HG02840 (cell line): ENCODE results near the gene LRMDA.

Source experiments
- ATAC-seq: cut with Tn5 transposase; IDR thresholded peaks from one replicate; pipeline ENCODE4 v1.9.1; 2021; ENCODE audit warnings: mild to moderate bottlenecking, moderate library complexity, moderate number of reproducible peaks; ENCODE audit not compliant: unreplicated experiment, low FRiP score

The LRMDA gene

DNA sequence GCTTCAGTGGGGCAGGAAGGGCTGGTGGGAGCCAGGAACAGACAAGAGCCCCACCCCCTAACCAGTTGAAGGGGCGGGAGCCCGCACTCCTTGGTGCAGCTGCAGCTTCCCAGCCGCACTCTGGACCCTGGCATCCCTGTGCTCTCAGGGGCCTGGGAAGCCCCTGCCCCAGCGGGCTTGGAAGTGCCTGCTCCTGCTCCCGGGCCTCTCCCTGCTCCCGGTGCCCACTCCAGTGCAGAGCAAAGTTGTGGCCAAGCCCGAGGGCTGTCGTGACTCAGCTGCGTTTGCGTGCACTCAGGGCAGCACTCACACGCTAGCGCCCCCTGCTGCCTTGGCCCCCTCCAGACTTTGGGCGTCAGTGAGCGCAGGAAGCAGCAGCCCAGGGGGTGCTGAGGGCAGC is 883.8 kb downstream of the LRMDA start:
- ATAC-seq, result no peak

DNA sequence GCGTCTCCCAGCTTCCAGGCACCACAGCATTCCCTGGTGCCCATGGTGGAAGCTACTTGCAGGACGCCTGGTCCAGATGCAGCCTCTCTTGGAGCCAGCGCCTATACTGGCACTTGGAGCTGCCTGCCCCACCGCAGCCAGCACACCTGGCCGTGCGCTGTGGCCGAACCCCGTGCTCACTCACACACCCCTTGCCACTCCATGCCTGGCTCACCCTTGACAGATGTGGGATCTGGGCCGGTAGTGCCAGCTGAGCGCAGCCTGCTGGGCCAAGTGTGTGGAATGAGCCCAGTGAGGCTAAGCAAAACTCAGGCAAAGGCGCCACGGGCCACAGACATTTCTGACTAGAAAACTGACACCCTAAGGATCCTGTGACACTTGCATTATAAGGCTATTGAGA is 884.8 kb downstream of the LRMDA start:
- ATAC-seq, result no peak

- no peak for ATAC-seq
Observed at GRCh38 chr10:76317078-76317477, 885.7 kb downstream of the LRMDA start.

- no peak for ATAC-seq
Observed at GRCh38 chr10:76318211-76318610, 886.8 kb downstream of the LRMDA start.

DNA sequence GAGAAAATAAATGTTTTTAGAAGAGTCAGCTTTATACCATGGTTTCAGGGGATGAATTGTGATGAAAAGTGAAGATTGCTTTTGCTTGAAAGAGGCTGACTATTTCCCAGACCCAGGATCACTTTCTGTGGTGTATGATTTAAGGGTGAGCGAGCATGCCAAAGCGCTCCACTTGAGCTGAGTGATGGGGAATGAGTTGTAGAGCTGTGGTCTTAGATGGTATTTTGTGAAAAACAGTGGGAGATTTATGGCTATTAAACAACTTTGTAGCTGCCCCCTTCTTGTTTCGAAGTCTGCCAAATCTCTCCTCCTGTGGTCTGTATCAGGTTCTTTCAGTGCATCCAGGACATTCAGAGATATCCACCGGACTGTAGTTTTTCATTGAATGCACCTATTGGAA is 888.2 kb downstream of the LRMDA start:
- ATAC-seq, result no peak

DNA sequence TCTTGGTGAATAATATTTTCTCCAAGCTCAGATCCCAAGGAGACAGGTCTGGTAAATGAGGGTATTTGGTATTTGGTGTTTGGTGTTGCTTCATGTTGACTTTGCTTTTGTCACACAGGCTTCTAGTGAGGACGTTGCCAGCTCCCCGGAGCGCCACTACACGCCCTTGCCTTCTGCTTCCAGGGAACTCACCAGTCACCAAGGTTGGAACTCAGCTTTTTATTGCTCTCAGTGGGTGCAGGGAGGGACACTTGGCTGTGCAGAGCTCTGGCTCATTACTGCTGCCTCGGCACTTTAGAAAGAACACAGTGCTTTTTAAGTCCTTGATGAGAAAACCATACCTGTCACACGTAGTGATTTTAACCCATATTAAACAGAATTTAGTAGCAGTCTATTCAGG is 892.9 kb downstream of the LRMDA start:
- no peak for ATAC-seq

DNA sequence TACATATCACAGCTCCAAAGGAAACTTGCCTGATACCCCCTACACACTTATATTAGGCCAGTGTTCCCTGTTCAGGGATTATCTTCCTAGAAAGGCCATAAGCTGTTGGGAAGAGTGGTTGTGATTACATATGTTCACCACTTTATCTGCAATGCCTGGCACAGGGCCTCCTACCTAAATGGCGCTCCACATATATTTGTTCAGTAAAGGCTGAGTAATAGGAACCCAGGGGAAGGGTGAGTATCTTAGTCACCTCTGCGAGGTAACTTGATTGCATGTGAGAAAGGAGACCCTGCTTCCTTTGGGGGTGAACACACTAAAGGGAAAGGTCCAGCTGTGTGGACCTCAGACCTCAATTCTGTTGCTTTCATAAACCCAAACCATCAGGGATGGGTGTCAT is 896.0 kb downstream of the LRMDA start:
- no peak for ATAC-seq

DNA sequence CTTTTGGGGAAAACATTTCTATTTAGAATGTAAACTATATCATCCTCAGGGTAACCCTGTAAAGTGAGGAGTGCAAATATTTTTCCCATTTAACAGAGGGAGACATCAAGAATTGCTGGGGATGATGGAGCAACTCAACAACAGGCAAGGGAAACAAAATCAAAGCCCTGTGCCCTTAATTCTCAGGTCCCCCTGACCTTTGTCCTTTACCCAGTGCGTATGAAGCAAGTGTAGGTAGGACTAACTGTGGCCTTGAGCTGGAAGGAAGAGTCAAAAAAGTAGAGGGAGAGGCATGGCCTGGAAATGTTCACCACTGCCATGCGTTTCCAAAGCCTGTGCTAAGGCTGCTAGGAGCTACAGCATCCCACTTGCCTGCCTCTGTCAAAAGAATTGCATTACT is 896.9 kb downstream of the LRMDA start:
- ATAC-seq, result no peak

- ATAC-seq, result no peak
Observed at GRCh38 chr10:76329891-76330575, 898.6 kb downstream of the LRMDA start.

DNA sequence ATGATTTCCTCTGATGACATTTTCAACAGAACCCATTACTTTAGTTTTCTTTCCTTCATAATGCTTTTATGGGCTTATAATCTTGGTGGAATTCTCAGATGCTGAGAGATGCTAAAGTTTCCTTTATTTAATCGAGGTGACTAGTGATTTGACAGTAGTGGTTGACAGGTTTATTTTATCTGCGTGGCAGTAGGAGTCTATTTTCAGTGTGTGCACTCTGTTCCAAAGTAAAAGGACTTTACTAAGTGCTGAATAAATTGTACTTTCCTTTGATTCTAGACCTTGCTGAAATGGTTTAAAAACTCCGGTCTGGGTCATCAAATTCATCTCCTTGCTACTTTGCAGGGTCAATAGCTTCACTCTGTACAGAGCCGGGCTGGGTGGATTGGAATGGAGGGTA is 900.3 kb downstream of the LRMDA start:
- no peak for ATAC-seq

GRCh38 chr10:76333326-76333725 is 901.9 kb downstream of the LRMDA start:
- ATAC-seq, result no peak

DNA sequence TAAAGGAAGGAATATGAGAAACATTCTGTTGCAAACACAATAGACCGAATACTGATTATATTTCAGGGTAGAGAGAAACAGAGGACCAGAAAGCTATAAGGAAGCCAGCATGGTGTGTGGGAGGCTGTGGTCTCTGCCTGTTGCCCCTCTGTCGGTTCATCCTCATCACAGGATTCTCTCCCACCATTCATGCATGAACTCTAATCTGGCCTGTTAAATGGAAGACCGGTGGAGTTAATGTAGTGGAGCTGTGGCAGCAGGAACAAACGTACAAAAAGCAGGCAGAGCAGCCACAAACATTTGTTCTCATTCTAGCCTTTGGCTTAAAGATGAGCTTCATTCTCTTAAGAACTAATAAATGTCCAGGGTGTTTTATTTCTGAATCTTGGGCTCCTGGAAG is 902.4 kb downstream of the LRMDA start:
- ATAC-seq, result no peak

DNA sequence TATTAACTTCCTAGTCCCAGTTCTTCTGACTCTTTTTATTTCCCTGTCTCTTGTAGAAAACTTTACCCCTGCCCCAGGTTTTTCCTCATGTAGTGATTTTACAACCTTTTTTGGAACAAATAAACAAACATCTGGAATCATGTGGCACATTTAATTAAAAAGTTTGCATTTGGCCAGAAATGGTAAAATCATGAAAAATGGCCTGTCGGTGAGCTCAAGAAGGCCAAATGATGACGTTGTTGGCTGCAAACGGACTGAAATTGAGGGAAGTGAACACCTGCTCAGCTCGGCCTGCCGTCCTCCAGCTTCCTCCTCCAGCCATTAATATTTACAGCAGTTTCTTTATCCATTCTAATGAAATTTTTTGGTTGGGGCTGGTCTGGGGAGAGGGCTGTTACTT is 902.8 kb downstream of the LRMDA start:
- no peak for ATAC-seq

DNA sequence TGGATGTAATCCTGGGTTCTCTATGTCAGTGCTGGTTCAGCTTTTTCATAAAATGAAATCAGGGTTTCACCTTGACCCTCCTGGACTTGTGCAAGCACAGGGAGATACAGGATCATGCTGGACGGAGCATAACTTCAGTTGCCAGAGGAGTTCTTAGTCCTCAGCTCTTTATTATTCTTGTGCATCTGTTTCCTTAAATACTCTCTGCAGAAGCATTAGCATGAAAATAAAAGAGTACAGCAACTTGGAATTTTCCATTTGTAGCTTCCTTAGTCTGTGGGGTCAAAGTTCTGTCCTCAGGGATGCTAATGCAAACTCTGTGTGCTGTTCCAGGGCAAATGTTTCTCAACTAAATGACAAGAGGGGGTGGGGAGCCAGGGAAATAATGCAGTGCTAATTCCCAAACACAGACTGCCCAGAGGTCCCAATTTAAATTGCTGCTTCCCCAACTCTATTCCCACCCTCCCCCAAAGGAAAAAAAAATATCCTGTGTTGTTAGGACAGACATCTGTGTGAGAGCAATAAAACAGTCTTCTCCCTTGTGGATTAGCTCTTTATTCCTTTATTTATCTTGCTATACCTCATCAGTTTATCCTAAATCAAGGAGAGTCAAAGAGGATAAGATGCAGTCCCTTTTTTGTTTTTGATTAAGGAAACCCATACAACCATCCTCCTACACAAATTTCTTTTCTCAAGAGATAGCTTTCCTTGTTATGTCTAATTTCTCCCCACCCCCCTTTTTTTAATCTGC is 905.0 kb downstream of the LRMDA start:
- no peak for ATAC-seq

- ATAC-seq, result no peak
Observed at GRCh38 chr10:76337641-76338040, 906.2 kb downstream of the LRMDA start.

DNA sequence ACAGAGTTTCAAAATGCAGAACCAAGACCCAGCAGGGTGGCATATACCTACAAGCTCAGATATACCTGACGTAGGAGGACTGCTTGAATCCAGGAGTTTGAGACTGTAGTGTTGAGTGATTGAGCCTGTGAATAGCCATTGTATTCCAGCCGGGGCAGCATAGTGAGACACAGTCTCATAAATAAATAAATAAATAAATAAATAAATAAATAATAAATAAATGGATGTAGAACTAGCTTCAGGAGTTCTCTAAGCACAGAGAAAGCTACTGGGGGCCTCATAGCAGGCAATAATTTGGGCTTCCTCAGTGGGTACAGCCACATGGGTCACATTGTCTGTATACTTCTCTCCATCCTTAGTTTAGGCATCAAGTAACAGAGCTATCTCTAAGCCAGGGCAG is 906.8 kb downstream of the LRMDA start:
- ATAC-seq, result no peak

- ATAC-seq, result no peak
Observed at GRCh38 chr10:76341740-76342139, 910.3 kb downstream of the LRMDA start.

DNA sequence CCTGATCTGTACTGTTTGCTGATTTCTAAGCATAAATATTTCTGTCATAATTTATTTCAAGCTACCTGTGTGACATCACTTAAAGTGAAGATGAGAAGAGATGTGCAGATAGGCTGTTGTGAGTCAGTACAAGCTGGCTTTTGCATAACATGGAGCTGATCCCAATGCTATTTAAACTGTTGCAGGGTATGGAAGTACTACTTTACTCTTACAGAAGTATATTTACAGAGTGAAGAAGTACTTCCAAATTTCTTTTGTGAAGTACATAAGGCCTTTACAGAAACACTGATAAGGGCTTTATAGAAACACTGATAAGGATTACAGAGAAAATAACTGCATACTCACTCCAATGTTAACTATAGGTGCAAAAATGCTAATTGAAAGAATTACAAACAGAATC is 911.6 kb downstream of the LRMDA start:
- no peak for ATAC-seq

DNA sequence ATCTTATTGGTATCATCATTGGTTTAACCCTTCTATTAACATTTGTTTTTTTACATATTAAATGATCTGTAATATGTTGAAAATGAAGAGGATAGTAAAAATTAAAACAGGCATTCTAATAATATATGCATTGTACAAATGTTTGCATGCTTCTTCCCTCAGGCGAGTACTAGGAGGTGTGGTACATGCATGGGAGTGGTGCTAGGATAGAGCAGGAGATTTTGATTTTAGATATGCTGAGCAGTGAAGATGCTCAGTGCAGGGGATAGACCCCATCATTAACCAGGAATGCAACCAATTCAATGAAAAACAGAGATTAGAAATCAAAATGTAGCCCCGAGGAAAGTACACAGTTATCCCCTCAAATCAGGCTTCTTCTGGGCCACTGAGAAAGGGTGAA is 916.4 kb downstream of the LRMDA start:
- ATAC-seq, result no peak

DNA sequence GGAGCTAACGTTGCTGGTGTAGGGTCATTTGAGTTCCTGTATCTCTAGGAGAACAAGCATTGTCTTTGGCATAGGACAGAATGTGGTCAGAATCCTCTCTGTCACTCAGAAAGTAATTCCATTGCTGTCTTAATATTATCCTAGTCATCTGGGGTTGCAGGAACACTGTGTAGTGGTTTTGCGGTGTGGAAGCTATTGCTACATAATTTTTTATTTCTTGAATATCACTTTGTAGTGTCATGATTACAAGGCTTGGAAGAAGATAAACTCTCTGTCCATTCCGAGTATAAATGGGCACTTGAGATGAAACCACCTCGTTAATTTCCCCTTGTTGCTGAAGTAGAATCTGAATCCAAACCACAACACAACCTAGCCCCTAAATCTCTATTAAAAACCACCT is 919.2 kb downstream of the LRMDA start:
- ATAC-seq, result no peak

- ATAC-seq, result no peak
Observed at GRCh38 chr10:76352300-76352699, 920.9 kb downstream of the LRMDA start.

DNA sequence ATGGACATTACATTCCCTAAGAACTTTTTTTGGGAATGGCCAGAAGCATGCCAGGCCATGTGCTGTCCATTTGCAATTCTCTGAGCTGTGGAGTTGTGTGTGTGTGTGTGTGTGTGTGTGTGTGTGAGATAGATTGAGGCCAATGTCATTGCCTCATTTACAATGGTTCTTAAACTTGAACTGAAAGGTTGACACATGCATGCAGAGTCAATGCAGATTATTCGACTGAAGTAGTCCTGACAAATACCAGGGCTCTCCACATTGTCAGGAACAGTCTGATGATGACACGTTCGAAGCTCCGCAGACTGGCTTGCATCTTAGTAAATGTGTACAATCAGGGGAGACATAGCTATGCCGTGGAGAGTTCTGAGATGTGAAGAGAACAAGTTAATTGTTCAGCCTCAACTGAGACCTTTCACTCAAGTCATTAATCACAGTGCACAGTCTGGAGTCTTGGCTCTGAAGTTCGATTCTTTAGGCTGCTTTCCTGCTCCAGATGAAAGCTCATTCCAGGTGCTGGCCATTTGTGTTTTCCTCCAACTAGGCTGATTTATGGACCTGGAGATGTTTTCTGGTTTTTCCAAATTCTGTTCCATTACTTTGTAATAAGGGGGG is 921.9 kb downstream of the LRMDA start:
- ATAC-seq, result no peak
